HG03025 (cell line): ENCODE measurements around the gene MAML2.

Source experiments
- ATAC-seq: cut with Tn5 transposase; IDR thresholded peaks from one replicate; pipeline ENCODE4 v1.9.1; 2021; ENCODE audit warnings: mild to moderate bottlenecking, moderate library complexity; ENCODE audit not compliant: unreplicated experiment, low FRiP score

The MAML2 gene

GRCh38 chr11:96090711-96091110 is 252.3 kb downstream of the MAML2 start:
- no peak for ATAC-seq

DNA sequence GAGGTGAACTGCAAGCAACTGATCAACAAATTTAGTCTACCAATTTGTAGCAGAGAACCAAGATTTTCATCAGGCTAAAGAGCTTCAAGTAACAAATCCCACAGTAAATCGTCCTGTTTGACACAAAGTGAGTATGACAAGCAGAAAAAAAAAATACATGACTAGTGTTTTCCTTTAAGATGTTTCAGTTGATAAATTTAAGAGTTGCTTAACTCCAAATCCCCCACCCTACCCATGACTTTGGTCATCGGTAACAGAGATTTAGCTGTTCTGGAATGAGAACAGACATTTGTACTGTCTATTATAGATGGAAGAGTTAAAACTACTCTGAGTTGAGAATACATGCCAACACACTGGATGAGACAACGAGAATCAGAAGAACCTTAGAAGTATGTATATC is 254.1 kb downstream of the MAML2 start:
- ATAC-seq, result no peak

GRCh38 chr11:96086111-96086510 is 256.9 kb downstream of the MAML2 start:
- ATAC-seq, result no peak

DNA sequence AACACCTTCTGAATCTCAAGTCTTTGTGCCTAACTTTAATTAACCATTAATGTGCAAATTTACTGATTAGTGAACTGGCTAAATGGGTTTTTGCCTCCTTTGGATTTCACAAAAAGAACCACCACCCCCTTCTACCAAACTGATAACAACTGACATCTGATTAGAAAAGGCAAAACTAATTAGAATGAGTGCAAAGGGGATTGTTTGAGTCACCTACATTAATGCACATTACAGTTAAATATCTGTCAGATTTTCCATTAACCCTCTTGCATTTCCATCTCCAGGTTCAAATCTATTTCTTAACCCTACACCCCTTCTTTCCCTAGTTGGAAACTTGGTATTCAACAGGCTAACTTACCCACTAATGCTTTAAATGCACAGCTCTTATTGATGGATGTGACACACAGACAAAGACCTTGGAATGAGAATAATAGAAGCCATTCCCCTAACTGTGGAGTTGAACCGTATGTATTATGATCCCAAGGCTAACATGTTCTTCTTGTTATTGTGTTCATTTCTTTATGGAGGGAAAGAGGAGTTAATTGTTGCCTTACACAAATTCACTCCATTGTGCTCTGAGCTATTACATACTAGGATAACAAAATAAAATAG is 257.6 kb downstream of the MAML2 start:
- no peak for ATAC-seq

DNA sequence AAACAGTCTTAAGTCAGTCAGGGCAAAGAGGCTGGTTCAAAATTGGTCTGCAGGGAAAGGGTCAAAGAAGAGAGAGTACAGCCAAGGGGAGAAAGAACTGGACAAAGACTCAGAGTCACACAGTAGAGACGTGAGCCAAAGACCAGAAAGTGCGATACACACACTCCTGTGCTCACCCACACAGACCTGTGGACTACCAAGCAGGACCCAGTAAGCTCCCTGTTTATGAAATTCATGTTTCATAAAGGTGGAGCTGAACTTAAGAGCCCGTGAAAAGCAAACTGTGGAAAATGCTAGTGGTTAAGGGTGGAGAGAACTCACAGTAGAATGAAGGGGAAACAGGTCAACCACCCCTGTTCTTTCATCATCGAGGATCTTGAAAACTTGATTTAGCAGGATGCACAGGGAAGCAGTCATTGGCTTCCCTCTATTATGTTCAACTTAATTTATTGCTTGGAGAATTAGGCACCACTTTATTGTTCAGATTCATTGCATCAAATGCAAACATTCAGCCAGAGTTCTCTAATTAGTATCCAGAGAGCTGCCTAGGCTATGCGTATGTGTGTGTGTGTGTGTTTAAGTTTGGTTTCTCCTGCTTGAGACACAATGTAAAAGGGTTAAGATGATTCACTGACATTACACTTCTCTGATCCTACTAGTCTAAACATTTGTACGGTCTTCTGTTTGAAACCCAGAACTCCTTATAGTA is 258.2 kb downstream of the MAML2 start:
- no peak for ATAC-seq

DNA sequence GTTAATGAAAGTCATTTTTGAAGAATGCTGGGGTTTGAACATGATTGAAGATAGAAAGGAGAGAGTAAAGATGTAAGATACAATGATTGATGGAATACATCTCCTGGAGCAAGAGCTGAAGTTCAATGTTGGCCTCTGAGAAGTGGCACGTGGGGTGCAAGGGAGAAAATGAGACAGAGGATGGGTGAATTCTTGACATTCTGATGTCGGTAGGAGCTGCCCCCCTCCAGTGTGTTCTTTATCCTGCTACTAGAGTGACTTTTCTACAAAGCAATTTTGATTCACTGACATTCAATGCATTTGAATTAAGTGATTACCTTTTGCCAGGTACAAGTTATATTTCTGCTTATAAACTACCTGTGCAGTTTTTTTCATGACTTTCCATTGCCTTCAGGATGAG is 260.1 kb downstream of the MAML2 start:
- ATAC-seq, result no peak

DNA sequence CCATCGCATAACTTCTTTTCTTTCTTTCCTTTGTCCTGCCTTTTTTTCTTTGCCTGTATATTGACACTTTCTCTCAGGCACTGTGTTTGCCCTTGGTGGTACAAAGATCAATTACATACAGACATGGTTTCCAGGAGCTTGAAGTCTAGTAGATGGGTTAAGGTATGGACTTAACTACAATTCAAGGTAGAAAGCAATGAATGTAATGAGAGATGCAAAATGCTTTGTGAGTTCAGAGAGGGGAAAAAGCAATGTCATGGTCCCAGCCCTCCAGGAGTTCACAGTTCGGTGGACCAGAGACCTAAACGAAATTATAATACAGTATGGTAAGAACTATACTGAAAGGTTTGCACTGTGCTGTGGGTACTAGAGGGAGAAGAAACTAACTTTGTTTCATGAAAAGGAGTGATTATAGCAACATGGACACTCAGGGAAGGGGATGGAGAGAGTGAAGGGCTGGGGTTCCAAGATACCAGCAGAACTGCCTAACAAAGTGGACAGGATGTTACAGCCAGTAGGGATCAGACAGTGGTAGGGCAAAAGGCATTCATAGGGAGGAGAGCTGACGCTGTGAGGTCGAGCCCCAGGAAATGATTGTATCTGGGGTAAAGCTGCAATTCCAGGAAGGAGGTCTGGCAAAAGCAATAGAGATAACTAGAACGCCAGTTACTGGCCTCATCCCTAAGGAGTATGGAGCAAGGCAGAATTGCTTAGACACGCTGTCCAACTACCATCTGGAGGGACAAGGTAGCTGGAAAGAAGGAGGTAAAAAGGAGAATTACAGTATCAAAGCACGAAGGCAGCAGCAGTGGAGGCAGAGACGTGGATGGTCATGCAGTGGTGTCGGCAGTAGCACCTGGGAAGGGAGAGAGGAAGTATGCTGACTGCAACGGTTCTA is 260.7 kb downstream of the MAML2 start:
- ATAC-seq, result no peak

GRCh38 chr11:96081561-96081960 is 261.4 kb downstream of the MAML2 start:
- no peak for ATAC-seq

DNA sequence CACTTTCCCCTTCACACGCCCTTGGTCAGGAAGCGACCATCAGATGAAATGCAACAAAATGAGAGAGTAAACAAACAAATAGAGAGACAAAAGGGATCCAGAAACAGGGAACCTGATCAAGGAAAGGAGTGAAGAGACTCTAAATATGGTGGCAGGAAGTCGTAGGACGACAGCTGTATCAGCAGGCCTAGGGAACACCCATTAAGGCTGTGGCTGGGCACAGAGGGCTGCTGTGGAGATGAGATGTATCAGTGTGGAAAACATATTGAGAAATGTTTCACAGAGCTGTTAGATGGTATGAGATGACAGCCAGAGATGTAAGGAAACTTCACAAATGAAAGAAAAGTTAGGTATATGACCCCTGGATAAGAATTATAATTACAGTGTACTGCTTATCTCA is 263.3 kb downstream of the MAML2 start:
- ATAC-seq, result no peak

- ATAC-seq, result peak; percentile 57
These were observed 267.4 kb downstream of the MAML2 start for GRCh38 chr11:96075532-96075959.

DNA sequence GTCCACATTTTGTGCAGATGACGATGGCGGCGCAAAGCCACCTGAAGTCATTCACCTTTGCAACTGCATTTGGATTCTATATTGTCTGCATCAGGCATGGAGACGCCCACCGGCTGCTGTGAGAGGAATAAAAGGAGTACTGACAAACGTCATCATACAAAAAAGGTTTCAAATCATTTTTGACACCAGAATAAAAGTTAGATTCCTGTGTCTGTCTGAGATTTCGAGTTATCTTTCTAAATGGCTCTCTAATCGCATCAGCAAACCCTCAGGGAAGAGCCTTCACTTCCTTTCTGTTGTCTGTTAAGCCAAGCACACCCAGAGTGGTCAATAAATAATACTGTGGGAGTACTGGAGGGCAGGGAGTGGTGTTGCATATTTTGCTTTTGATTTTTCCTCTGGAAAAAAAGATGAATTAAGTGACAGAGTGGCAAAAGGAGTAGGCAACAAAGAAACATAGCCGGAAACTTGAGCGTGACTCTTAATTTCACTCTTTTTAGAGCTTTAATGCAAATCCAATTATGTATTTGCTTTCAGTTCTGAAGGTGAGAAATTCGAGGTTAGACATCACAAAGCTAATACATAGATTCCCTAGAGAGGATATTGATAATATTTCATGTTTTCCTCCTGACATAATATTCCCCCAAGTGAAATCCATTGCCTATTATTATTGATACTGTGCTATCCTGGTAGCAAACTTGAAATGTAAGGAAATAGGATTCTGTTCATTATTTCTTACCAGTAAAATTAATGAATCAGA is 268.3 kb downstream of the MAML2 start:
- ATAC-seq, result no peak

- ATAC-seq, result no peak
These were observed 269.5 kb downstream of the MAML2 start for GRCh38 chr11:96073536-96073935.

DNA sequence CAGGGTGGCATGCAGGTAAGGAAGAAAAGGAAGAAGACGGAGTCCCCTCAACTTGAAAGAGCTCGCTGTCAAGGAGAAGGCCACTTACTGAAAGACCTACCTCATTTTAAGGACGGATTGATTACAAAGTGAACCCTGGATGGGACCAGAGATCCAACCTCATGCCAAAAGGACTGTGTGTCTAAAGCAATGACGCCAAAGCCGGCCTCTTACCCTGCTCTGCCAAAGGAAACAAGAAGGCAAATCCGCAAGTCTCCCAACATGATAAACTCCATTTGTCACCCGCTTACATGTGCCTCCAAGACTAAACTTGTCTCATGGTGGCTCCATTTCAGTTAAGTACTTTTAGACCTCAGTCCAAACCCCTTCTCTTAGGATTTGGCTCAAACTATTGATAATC is 270.4 kb downstream of the MAML2 start:
- no peak for ATAC-seq

DNA sequence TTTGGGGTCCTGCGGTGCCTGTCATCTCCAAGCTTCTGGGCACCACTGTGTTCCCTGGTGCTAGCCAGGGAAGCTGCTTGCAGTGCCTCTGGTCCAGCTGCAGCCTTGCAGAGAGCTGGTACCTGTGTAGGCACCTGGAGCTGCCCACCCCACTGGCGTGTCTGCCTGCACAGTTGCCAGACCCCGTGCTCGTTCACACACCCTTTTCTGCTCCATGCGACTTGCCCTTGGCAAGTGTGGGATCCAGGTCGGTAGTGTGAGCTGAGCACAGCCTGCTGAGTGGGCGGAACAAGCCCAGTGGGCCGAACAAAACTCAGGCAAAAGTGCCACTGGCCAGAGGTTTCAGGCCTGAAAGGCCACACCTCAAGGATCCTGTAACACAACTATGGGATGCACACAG is 272.5 kb downstream of the MAML2 start:
- ATAC-seq, result no peak

DNA sequence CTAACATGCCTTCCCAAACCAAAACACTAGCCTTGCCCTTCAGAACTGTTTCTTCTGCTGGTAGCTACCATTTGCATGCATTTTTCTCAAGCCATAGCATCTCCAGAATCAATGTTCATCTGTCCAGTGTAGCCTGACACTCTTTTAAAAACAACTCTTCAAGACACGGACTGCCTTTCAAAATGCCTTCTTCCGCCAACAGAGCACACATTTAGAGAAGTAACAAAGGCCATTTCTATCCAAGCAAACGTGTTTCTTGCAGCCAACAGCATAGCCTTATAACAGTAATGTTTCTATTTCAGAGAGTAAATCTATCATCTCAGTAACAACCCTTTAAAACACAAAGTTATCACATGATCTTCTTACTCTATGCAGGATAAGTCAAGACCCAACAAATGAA is 275.8 kb downstream of the MAML2 start:
- ATAC-seq, result no peak

GRCh38 chr11:96065379-96065778 is 277.6 kb downstream of the MAML2 start:
- ATAC-seq, result no peak

DNA sequence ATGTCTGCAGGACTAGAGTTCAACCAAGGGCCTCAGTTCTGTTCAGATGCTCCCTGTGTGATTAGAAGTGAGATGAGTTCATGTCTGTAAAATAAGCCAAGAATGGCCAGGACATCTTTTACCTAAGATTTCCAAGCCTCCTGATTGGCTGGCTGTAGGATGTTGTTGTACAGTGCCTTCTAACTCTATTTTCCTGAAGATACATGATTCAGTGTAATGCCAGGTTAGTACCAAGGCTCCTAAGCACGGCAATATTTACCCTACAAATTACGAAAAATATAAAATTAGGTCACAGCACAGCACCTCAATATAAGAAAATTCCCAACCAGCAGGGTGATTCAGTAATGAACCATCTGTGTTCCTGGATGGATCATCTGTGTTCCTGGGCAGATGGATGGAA is 279.1 kb downstream of the MAML2 start:
- no peak for ATAC-seq

- ATAC-seq, result no peak
These were observed 279.9 kb downstream of the MAML2 start for GRCh38 chr11:96063053-96063452.

GRCh38 chr11:96062134-96062533 is 280.9 kb downstream of the MAML2 start:
- no peak for ATAC-seq

- no peak for ATAC-seq
These were observed 281.3 kb downstream of the MAML2 start for GRCh38 chr11:96061730-96062129.

GRCh38 chr11:96061069-96061468 is 281.9 kb downstream of the MAML2 start:
- ATAC-seq, result no peak
